Parathyroid adenoma (tissue), 2 donors: ENCODE measurements around the gene HACE1.

Experiments
- H2AFZ ChIP-seq: fragments of 300-600 bp; sonication (generic); one replicate; pipeline ENCODE4 v1.7.0; 2017; ENCODE audit warnings: antibody characterized with exemption, mild to moderate bottlenecking
- H3K27ac ChIP-seq: fragments of 300-600 bp; sonication (generic); one replicate; pipeline ENCODE4 v1.7.0; 2017
- H3K27me3 ChIP-seq: fragments of 300-600 bp; sonication (generic); one replicate; pipeline ENCODE4 v1.7.0; 2017; ENCODE audit warnings: low read length; ENCODE audit not compliant: control insufficient read depth, insufficient read depth
- H3K36me3 ChIP-seq: fragments of 300-600 bp; sonication (generic); one replicate; pipeline ENCODE4 v1.7.0; 2017; ENCODE audit warnings: low read length; ENCODE audit not compliant: control insufficient read depth, insufficient read depth
- H3K4me1 ChIP-seq: fragments of 300-600 bp; sonication (generic); one replicate; pipeline ENCODE4 v1.7.0; 2017; ENCODE audit warnings: control low read depth
- H3K4me2 ChIP-seq: fragments of 300-600 bp; sonication (generic); one replicate; pipeline ENCODE4 v1.7.0; 2017; ENCODE audit warnings: low read length
- H3K4me3 ChIP-seq: fragments of 300-600 bp; sonication (generic); one replicate; pipeline ENCODE4 v1.7.0; 2017; ENCODE audit warnings: low read depth, low read length
- H3K79me2 ChIP-seq: fragments of 300-600 bp; sonication (generic); one replicate; pipeline ENCODE4 v1.7.0; 2017; ENCODE audit warnings: control low read depth
- H3K9ac ChIP-seq: fragments of 300-600 bp; sonication (generic); one replicate; pipeline ENCODE4 v1.7.0; 2017; ENCODE audit warnings: mild to moderate bottlenecking
- H3K9me3 ChIP-seq: fragments of 300-600 bp; sonication (generic); one replicate; pipeline ENCODE4 v1.7.0; 2017; ENCODE audit warnings: low read length; ENCODE audit not compliant: control insufficient read depth
- TF ChIP-seq, protein P1 (sequence below): fragments of 300-600 bp; sonication (generic); IDR thresholded peaks from one replicate; pipeline ENCODE4 v1.7.0; 2017; ENCODE audit warnings: antibody characterized with exemption, mild to moderate bottlenecking
- donor health status: primary hyperparathyroidism.

Gene HACE1

DNA sequence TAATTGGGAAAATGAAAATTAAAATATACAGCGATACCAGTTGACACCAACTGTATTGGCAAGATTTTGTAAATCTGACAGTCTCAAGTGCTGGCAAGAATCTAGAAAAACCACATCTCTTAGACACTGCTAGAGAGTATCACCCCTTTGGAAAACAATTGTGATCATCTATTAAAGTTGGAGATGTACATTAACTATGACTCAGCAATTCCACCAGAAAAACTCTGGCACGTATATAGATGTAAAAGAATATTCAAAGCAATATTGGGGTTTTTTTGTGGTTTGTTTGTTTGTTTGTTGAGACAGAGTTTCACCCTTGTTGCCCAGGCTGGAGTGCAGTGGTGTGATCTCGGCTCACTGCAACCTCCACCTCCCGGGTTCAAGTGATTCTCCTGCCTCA, 142.9 kb downstream of the HACE1 start:
- H3K9me3 ChIP-seq: no peaks in the 10 kb centered on the region
- no peak overlapping the region for H3K9ac ChIP-seq
- H3K27me3 ChIP-seq: no peaks in the 10 kb centered on the region
- no peak overlapping the region for H3K27ac ChIP-seq
- H2AFZ ChIP-seq: no peak overlapping the region
- H3K4me1 ChIP-seq: no peaks in the 10 kb centered on the region
- no peaks in the 10 kb centered on the region for H3K79me2 ChIP-seq
- no peak overlapping the region for H3K4me2 ChIP-seq
- no peak overlapping the region for H3K4me3 ChIP-seq
- H3K36me3 ChIP-seq: no peaks in the 10 kb centered on the region
- TF ChIP-seq, protein P1, sequence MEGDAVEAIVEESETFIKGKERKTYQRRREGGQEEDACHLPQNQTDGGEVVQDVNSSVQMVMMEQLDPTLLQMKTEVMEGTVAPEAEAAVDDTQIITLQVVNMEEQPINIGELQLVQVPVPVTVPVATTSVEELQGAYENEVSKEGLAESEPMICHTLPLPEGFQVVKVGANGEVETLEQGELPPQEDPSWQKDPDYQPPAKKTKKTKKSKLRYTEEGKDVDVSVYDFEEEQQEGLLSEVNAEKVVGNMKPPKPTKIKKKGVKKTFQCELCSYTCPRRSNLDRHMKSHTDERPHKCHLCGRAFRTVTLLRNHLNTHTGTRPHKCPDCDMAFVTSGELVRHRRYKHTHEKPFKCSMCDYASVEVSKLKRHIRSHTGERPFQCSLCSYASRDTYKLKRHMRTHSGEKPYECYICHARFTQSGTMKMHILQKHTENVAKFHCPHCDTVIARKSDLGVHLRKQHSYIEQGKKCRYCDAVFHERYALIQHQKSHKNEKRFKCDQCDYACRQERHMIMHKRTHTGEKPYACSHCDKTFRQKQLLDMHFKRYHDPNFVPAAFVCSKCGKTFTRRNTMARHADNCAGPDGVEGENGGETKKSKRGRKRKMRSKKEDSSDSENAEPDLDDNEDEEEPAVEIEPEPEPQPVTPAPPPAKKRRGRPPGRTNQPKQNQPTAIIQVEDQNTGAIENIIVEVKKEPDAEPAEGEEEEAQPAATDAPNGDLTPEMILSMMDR: no peak

DNA sequence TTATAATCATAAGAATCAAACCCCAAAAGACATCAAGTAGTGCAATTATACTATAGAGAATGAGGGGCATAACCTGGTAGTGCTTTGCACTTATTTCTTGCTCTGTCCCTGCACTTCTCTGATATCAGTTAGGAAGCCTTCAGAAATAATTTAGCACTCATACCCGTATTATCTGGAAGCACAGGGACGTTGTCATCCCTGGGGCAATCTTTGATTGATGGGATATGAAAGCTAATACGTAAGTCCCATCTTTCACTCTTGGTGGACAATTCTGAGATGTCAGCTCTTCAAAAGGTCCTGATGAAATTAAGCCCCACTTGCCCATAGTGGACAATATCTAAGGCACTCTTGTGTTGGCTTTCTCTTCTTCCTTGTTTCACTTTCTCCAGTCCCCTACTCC, 144.9 kb downstream of the HACE1 start:
- Histone ChIP-seq H2AFZ (no peak overlapping the region), H3K79me2 (no peaks in the 10 kb centered on the region), H3K4me1 (no peaks in the 10 kb centered on the region), H3K36me3 (no peaks in the 10 kb centered on the region), H3K27ac (no peak overlapping the region), H3K27me3 (no peaks in the 10 kb centered on the region), H3K9me3 (no peaks in the 10 kb centered on the region), H3K9ac (no peak overlapping the region), H3K4me2 (no peak overlapping the region), H3K4me3 (no peak overlapping the region)
- TF ChIP-seq, protein P1: no peak

DNA sequence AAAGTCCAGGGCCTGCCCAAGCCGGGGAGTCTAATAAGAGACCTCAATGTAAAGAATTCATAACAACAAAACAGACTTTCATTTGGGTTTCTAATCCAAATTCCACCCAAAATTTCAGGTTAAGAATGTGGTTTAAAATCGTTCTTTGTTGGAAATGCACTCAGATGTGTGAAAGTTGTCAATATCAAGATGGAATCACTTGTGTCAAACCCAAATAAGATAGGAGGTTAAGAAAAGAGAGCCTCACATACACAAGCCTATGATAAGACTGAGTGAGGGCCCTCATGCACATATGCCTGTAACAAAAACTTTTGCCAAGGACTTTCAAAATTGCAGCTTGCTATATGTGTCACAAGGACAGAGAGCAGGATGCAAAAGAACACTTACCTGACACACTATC, 145.7 kb downstream of the HACE1 start:
- TF ChIP-seq, protein P1: no peak
- no peak overlapping the region for H3K27ac ChIP-seq
- H3K9me3 ChIP-seq: no peaks in the 10 kb centered on the region
- H2AFZ ChIP-seq: no peak overlapping the region
- no peak overlapping the region for H3K9ac ChIP-seq
- H3K4me3 ChIP-seq: no peak overlapping the region
- H3K36me3 ChIP-seq: no peaks in the 10 kb centered on the region
- no peaks in the 10 kb centered on the region for H3K79me2 ChIP-seq
- H3K27me3 ChIP-seq: no peaks in the 10 kb centered on the region
- H3K4me1 ChIP-seq: no peaks in the 10 kb centered on the region
- H3K4me2 ChIP-seq: no peak overlapping the region

GRCh38 chr6:104711371-104711770, 148.3 kb downstream of the HACE1 start:
- Histone ChIP-seq H3K9ac (no peak overlapping the region), H3K4me1 (no peaks in the 10 kb centered on the region), H3K27me3 (no peaks in the 10 kb centered on the region), H2AFZ (no peak overlapping the region), H3K36me3 (no peaks in the 10 kb centered on the region), H3K9me3 (no peaks in the 10 kb centered on the region), H3K4me3 (no peak overlapping the region), H3K27ac (no peak overlapping the region), H3K4me2 (no peak overlapping the region), H3K79me2 (no peaks in the 10 kb centered on the region)
- TF ChIP-seq, protein P1: no peak

GRCh38 chr6:104710543-104711335, 149.0 kb downstream of the HACE1 start:
- no peaks in the 10 kb centered on the region for H3K79me2 ChIP-seq
- H3K9me3 ChIP-seq: no peaks in the 10 kb centered on the region
- no peaks in the 10 kb centered on the region for H3K27me3 ChIP-seq
- H3K9ac ChIP-seq: no peak overlapping the region
- no peaks in the 10 kb centered on the region for H3K4me1 ChIP-seq
- H3K4me3 ChIP-seq: no peak overlapping the region
- no peaks in the 10 kb centered on the region for H3K36me3 ChIP-seq
- H3K27ac ChIP-seq: no peak overlapping the region
- no peak overlapping the region for H2AFZ ChIP-seq
- TF ChIP-seq, protein P1: no peak
- no peak overlapping the region for H3K4me2 ChIP-seq
